Measurements from ENCODE around the gene TTLL10.

TTLL10 gene

DNA sequence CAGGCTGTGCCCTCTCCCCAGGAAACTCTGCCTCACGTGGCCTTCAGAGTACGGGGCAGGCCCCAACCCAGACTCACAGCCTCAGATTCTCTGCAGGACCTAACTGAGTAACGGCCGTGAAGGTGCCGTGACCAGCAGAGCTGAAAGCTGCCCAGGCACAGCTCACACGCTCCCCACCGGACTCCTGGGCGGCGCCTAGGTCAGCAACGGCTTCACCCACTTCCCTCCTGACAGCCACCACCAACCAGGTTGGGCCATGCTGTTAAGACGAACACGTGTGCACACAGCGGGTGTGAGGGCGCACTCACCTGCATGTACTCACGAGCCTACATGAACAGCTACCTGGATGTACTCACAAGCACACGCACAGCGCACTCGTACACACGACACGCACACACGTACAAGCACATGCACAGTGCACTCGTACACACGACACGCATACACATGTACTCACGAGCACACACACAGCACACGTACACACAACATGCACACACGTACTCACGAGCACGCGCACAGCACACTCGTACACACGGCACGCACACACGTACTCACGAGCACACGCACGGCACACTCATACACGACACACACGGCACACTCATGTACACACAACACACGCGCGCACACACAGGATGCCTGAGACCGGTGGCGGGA lies 49.0 kb downstream of the TTLL10 start:
- no peak for DNase-seq (ENCODE audit: low read depth)

DNA sequence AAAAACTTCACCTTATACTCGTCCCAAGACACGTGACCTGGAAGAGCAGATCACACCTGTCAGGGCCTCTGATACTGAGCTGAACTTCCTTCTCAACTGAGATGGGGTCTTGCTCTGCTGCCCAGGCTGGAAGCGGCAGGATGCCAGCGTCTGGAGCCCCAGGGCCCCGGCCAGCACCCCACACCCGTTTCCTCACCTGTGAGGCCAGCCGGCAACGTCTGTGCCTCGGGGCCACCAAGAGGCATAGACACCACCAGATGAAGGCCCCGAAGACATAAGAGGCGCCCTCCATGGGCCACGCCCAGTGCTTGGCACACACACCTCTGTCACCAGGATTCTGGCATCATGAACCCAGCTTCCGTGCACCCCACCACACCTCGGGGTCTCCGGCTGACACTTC lies 49.6 kb downstream of the TTLL10 start:
- DNase-seq (ENCODE audit: low read depth) = no peak

GRCh38 chr1:1223891-1224290 lies 50.2 kb downstream of the TTLL10 start:
- no peak for DNase-seq (ENCODE audit: low read depth)

GRCh38 chr1:1225238-1225845 lies 51.7 kb downstream of the TTLL10 start:
- no peak for DNase-seq (ENCODE audit: low read depth)

GRCh38 chr1:1225913-1226312 lies 52.2 kb downstream of the TTLL10 start:
- DNase-seq (ENCODE audit: low read depth) = no peak

- no peak for DNase-seq (ENCODE audit: low read depth)
These were observed 53.1 kb downstream of the TTLL10 start for GRCh38 chr1:1226566-1227362.

DNA sequence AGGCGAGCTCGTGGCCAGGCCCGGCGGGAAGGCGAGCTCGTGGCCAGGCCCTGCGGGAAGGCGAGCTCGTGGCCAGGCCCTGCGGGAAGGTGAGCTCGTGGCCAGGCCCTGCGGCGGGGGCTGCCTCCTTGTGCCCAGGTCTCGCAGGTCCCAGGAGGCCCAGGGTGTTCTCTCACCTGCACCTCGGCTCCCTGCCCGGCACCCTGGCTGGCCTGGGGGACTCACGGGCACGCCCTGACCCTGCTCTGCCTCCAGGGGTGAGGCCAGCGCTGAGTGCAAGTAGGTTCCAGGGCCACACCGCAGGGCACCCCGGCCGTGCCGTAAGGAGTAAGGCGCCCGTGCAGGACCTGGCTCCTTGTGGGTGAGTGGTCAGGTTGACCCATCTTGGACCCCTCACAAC lies 53.7 kb downstream of the TTLL10 start:
- no peak for DNase-seq (ENCODE audit: low read depth)

GRCh38 chr1:1228187-1228586 lies 54.5 kb downstream of the TTLL10 start:
- no peak for DNase-seq (ENCODE audit: low read depth)

DNA sequence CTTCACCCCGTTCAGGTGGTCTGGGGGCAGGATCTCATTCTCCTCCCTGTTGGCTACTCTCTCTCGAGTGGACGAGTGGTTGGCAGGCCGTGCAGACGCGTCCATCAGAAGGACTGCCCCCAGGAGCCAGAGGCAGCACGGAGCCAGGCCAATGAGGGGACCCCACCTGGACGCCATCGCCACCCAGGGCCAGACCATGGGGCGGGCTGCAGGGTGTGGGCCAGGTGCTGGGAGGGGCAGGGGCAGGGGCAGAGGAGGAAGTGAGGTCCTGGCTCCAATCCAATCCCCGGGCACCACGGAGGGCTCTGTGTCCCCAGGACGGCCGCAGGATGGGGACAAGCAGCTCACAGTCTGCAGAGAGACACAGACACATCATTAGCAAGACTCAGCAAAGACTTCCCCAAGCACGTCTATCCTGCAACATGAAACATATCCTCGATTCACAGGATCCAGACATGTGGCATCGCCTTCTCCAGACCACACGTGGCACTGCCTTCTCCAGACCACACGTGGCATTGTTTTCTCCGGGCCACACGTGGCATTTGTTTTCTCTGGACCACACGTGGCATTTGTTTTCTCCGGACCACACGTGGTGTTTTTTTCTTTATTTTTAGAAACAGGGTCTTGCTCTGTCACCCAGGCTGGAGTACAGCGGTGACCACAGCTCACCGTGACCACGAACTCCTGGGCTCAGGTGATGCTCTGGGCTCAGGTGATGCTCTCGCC lies 55.1 kb downstream of the TTLL10 start:
- no peak for DNase-seq (ENCODE audit: low read depth)

- DNase-seq (ENCODE audit: low read depth) = no peak
These were observed 56.1 kb downstream of the TTLL10 start for GRCh38 chr1:1229770-1230169.

- DNase-seq (ENCODE audit: low read depth) = no peak
These were observed 57.1 kb downstream of the TTLL10 start for GRCh38 chr1:1230656-1231399.

DNA sequence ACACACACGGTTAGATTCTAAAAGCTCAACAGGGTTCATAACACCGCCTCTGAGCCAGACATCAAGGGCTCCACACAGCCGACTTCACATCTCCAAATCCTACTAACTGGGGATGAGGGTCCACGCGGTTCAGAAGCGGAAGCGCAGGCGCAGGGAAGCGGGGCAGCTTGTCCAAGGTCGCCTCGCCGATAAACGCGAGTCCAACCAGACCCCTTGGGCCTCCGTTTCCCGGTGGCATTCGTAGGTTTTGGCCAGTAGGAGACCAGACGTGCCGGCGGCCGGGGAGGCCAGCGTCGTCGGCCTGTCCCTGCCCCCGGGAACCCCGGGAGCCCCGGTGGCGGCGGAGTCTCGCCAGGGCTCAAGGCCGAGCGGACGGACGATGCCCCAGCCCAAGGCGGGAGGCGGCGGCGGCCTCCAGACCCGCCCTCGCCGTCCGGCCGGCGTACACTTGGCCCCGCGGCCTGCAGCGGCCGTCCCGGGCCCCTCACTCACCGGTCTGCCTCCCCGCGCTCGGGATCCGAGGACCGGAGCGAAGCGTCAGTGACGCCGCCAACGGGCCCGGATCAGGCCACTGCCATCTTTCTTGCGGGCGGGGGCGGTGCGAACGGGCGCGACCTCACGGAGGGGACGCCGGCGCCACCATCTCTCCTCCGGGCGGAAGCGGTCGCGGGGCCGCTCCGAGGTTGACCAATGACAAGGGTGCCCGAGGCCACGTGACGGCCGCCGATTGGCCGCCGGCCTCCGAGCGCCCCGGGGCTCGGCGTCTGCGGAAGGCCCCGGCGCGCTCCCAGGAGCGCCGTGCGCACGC lies 57.9 kb downstream of the TTLL10 start, which contains the start of gene SDF4:
Gene SDF4 (minus strand): TSS at position 602 of the 808 bp plus-strand sequence. CDS start 3,229 bp downstream, outside the sequence.
- peak; percentile 95 for DNase-seq (ENCODE audit: low read depth)

DNA sequence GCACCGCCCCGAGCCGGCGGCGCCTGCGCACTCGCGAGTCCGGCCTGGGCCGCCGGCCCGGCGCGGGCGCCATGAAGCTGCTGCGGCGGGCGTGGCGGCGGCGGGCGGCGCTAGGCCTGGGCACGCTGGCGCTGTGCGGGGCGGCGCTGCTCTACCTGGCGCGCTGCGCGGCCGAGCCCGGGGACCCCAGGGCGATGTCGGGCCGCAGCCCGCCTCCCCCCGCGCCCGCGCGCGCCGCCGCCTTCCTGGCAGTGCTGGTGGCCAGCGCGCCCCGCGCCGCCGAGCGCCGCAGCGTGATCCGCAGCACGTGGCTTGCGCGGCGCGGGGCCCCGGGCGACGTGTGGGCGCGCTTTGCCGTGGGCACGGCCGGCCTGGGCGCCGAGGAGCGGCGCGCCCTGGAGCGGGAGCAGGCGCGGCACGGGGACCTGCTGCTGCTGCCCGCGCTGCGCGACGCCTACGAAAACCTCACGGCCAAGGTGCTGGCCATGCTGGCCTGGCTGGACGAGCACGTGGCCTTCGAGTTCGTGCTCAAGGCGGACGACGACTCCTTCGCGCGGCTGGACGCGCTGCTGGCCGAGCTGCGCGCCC lies 58.6 kb downstream of the TTLL10 start, which contains the start of gene B3GALT6:
Gene B3GALT6 (plus strand): TSS at position 30 of the 588 bp plus-strand sequence. CDS start 42 bp downstream, at position 72.
- DNase-seq (ENCODE audit: low read depth) = no peak

GRCh38 chr1:1232796-1233566 lies 59.3 kb downstream of the TTLL10 start:
- DNase-seq (ENCODE audit: low read depth) = no peak

DNA sequence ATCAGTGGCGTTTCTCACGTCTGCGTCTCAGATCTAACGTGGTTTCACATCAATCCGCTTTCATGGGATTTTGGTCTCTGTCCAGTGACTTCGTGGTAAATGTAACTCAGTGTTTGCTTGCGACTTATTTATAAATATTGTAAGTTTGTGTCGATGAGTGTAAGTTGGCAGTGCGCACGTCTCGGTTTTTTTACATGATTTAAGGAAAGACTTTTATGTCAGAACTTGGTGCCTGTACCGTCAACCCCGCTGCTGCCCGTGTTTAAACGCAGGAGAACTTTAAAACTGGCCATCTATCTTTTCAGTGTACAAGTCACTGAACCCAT lies 59.9 kb downstream of the TTLL10 start:
- no peak for DNase-seq (ENCODE audit: low read depth)

DNA sequence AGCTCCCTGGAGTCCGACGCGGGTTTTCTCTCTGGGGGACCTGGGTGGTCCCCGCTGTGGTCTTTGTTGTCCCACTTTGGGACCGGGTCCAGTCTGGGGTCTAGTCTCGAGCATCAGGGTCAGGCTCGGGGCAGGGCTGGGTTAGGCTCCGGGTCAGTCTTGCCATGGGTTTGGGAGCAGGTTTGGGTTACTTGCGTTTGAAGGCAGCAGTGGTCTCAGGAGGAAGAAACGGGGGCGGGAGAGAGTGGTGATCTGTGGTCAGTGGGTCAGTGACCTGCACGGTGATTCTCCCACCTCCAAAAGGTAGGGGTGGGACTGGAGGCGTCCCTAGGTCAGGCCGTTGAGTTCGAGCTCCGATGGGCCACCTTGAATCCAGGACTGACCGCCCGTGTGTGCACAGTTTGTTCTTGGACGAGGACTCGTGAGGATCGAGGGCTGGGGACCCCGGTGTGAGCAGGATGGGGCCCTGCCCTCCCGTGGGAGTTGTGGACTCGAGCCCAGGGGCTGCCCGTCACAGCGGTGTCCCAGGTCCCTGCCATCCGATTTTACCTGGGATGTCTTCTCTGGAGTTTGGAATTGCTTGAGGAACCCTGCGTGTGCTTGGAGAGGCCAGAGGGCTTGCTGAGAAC lies 60.6 kb downstream of the TTLL10 start:
- DNase-seq (ENCODE audit: low read depth) = no peak

DNA sequence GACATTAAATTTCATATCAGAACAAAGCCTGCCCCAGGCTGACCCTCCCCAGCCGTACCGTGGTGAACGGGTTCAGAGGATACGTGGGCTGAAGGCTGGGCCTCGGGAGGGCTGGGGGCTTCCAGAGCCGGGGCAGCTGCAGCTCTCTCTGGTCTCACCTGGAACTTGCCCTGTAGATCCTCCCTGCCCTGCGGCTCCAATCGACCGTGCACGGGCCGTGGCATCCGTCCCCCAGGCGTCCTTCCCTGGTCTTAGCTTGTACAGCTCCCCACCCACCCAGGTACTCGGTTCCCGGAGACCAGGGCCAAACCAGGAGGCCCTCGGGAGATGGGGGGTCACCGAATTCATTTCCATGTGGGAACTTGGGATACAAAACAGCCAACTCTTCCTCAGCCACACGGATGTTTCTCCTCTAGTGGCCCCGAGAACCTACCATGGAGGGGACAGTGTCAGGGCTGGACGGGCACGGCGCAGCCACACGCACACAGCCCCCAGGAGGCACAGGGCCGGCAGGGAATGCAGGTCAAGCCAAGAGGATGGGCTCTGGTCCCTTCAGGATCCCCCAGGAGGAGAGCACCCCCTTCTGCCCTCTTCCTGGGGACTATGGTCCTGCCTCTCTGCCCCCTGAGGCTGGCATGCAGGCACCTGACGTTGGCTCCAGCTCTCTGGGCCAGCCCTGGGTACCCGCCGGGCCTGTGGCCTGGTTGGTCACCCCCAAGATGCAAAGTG lies 61.5 kb downstream of the TTLL10 start:
- no peak for DNase-seq (ENCODE audit: low read depth)

- no peak for DNase-seq (ENCODE audit: low read depth)
These were observed 62.6 kb downstream of the TTLL10 start for GRCh38 chr1:1236176-1236763.

Data from T follicular helper cell (primary cell).